ENCODE measurements around the gene TFAP2E.
A peak's percentile ranks its signal among the peaks of the same experiment; 100 is the strongest.

Gene TFAP2E

DNA sequence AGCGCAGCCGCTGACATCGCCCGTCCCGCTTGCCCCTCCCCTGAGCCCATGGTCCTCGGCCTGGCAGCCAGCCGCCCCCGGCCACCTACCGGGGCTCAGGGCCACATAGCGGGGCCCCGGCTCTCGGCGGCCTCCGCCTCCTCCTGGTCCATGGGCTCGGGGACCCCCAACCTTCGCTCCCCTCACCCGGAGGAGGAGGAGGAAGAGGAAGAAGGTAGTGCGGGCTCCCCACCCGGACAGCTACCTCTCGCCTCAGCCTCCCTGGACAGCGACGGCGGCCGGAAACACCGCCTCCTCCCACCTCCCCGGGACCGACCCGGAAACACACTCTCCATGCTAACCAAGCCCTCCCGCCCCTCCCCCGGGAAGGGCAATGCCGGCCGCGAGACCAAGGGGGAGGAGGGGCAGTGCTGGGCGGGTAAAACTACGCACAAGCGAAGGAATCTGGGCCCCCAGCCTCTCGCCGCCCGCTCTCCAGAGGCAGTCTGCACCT, 15.9 kb upstream of the TFAP2E start, which contains the start of gene KIAA0319L:
Gene KIAA0319L (minus strand): TSS at position 286 of the 493 bp plus-strand sequence. CDS start 2,912 bp downstream, outside the sequence.
- DNase-seq (ENCODE audit: low spot score): peak; percentile 86

DNA sequence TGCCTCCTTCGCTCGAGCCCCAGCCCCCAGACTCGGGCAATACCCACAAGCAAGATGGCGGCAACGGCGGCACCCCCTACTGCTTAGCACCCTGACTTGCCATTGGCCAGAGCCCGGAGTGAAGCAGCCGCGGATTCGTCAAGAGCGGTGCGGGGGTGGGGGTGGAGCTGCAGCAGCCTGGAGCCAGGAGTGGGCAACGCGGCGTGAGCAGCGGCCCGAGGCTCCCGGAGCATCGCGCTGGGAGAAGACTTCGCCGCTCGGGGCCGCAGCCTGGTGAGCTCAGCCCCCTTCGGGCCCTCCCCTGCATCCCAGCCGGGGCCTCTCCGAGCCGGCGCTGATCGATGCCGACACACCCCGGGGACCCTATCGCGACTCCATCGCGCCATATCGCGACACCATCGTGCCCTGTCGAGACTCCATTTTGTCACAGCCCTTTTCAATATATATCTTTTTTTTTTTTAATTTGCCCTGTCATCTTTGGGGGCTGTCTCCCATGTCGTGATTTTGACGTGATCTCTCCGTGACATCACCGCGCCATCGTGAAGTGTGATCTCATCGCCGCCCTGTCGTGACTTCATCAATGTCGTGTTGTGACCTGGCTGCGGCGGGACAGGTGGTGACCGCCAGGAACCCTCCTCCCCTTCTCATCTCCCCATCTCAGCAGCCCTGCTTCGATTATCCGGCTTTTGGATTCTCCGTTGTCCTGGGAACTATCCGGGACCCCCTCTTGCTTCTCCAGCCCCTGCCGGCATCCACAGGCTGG, 15.3 kb upstream of the TFAP2E start, which contains the start of gene NCDN:
Gene NCDN (plus strand): TSS at position 189 of the 763 bp plus-strand sequence. CDS start 392 bp downstream, at position 581.
- DNase-seq (ENCODE audit: low spot score): peak; percentile 97

DNA sequence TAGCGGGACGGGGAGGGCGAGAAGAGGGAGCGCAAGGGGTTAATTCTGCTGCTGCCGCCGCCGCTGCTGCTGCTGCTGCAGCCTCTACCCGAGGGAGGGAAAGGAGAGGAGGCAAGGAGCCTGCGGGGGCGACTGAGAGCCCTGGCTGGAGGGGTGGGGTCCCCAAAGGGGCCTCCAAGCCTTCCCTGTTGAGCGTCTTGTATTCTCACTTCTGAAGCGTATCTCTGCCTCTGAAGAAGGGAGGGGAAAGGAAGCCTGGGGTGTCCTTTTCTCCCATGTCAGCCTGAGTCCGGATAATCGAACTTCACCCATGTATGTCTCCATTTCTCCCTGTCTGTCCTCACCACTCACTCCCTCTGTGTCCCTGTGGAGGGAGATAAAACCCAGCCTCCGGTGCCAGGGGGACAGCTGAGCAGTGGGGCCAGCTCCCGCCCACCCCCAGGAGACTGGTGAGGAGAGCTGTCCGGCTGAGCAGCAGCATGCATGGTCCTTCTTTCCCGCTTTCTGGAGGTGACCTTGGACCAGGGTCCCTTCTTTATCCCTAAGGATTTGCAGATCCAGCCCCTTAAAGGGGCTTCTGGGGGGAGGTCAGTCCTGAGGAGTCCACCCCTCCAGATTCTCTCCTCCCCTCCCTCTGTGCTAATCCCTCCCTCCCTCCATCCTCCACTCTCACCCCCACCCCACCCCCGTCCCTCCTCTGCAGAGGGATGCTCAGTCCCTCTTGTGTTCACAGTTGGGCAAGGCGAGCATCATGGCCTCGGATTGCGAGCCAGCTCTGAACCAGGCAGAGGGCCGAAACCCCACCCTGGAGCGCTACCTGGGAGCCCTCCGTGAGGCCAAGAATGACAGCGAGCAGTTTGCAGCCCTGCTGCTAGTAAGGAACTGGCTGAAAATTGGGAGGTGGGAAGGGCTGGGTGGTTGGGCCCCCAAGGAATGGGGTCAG, 14.5 kb upstream of the TFAP2E start:
- DNase-seq (ENCODE audit: low spot score): peak; percentile 57

DNA sequence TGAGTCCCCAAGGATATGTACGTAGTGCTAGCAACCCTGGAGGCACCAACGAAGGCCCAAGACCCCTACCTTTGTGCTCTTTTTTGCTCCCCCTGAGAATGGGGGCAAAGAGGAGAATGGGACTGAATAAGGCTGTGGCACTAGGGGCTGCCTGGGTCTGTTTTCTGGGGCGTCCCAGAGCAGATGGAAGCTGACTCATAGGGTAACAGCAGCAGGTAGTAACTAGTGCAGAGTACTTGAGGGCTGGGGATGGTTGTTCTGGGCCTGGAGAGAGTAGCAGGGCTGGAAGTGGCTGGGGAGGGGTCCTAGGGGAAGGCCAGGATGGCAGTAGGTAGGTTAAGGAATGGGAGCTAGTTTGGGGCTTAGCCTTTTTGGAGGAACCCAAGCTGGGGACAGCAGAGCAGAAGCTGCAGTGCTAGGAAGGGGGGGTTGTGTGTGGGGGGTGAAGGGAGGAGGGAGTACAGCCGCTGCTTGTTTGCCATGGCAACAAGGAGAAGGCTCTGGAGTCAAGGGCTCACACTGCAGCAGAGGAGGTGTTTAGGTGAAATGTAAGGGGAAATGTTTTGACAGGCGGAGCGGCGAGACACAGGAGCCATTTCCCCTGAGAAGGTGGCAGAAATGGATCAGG, 13.7 kb upstream of the TFAP2E start:
- no peak for DNase-seq (ENCODE audit: low spot score)

DNA sequence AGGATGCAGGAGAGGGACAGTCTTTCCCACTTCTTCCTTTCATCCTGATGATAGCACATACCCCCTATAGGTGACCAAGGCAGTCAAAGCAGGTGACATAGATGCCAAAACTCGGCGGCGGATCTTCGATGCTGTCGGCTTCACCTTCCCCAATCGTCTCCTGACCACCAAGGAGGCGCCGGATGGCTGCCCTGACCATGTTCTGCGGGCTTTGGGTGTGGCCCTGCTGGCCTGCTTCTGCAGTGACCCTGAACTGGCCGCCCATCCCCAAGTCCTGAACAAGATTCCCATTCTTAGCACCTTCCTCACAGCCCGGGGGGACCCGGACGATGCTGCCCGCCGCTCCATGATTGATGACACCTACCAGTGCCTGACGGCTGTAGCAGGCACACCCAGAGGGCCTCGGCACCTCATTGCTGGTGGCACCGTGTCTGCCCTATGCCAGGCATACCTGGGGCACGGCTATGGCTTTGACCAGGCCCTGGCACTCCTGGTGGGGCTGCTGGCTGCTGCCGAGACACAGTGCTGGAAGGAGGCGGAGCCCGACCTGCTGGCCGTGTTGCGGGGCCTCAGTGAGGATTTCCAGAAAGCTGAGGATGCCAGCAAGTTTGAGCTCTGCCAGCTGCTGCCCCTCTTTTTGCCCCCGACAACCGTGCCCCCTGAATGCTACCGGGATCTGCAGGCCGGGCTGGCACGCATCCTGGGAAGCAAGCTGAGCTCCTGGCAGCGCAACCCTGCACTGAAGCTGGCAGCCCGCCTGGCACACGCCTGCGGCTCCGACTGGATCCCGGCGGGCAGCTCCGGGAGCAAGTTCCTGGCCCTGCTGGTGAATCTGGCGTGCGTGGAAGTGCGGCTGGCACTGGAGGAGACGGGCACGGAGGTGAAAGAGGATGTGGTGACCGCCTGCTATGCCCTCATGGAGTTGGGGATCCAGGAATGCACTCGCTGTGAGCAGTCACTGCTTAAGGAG, 12.6 kb upstream of the TFAP2E start:
- DNase-seq (ENCODE audit: low spot score): no peak

DNA sequence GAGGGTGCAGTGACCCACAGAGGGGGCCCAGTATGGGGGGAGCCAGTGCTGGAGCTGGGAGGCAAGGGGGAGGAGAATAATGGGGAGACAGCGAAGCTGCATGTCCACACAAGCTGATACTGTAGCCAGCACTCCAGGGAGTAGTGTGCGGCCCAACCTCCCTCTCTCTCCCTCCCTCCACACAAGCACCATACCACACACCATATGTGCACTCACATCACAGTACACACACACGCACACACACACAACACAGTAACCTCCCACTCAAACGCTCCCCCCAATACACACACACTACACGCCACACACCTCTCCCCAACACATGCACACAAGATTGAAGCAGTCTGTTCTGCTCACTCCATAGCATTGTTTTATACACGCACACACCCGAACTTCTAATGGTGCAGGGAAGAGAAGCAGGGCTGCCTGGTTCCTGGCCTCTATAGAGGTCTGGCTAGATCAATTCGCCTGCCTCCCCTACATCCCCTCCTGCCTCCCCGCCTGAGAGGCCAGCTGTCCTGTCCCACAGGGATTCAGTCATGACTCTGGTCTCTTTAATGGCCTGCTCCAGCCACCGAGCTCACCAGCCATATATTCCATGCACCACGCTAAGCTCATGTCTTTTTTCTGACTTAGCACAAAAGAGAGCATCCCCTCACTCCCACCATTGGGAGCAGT, 11.7 kb upstream of the TFAP2E start:
- DNase-seq (ENCODE audit: low spot score): no peak

DNA sequence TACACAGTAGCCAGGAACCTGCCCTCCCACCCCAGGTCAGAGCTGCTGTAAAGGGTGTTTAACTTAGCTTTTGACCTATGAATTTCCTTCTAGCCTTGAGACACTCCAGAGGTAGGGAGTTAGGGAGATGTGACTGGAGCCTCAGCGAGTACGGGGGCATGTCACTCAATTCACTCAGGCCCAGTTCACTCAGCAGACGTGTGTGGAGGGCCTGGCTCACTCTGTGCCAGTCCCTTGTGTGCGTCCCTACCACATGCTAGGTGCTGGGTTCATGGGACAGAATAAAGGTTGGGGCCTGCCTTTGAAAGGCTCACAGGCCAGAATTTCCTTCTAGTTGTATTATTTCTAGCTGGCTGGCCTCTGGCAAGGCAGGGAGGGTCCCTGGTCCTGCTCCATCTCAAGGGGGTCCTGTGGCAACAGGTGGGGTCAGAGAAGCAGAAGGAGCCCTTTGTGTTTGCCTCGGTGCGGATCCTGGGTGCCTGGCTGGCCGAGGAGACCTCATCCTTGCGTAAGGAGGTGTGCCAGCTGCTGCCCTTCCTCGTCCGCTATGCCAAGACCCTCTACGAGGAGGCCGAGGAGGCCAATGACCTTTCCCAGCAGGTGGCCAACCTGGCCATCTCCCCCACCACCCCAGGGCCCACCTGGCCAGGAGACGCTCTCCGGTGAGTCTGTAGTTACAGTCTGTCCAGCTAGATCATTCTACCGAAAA, 11.0 kb upstream of the TFAP2E start:
- no peak for DNase-seq (ENCODE audit: low spot score)

DNA sequence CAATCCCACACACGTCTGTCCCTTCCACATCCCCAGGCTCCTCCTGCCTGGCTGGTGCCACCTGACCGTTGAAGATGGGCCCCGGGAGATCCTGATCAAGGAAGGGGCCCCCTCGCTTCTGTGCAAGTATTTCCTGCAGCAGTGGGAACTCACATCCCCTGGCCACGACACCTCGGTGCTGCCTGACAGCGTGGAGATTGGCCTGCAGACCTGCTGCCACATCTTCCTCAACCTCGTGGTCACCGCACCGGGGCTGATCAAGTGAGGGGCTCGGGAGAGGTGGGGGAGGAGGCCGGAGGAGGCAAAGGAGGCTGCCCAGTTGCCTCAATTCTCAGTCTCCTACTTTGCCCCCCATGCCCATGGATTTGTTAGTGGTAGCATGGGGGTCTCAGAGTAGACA, 9.9 kb upstream of the TFAP2E start:
- DNase-seq (ENCODE audit: low spot score): no peak

DNA sequence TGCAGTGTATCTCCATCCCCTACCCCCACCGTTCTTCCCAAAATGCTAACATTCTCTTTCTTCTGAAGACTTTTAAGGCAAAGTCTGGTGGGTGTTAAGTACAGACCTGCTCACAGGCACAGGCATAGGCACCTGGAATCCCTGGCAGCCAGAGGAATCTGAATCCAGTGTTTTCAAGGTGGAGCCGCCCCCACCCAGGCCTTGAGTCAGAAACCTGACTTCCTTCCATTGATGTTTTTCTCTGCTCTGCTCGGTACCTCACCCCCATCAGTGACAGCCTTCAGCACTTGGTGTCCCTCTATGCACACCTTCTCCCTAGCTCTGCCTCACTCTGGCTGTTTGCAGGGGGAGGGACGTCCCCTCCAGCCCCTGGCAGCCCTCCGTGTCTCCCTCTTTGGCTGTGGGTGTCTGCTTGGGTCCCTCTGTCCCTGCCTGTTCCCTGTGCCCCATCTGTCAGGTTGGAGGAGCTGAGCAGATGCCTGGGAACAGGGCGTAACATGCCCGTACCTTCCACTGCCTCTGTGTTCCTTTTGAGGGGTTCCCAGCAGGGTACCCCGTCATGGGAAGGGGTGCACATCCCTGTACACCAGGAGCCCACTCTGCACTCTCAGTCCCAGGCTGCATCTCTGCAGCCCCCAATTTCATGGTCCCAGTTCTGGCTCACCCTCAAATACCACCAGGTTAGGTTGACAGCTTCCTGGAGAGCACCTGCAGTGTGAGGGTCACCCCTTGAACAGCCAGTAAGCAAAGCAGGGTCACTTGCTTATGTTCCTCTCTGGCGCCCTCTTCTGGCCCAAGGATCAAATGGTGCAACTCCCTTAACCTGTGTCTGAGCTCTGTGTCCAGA, 8.9 kb upstream of the TFAP2E start:
- DNase-seq (ENCODE audit: low spot score): peak; percentile 74

DNA sequence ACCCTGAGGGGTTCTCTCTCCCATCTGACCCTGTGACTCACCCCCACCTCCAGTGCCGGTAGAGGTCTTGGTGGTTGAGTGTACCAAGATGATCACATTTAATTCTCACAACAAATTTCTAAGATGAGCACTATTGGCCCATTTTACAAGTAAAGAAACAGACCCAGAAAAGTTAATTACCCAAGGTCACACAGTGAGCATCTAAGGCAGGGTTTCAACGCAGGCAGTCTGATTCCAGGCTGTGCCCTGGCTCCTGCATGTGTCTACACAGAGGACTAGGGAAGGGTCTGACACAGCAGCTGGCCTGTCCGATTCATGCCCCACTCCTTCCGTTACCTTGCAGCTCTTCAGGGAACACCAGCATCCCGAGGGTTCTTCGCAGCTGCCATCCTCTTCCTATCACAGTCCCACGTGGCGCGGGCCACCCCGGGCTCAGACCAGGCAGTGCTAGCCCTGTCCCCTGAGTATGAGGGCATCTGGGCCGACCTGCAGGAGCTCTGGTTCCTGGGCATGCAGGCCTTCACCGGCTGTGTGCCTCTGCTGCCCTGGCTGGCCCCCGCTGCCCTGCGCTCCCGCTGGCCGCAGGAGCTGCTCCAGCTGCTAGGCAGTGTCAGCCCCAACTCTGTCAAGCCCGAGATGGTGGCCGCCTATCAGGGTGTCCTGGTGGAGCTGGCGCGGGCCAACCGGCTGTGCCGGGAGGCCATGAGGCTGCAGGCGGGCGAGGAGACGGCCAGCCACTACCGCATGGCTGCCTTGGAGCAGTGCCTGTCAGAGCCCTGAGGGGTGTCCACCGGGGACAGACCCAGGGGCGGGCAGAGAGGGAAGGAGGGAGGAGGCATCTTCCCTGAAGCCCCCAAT, 8.0 kb upstream of the TFAP2E start:
- no peak for DNase-seq (ENCODE audit: low spot score)

DNA sequence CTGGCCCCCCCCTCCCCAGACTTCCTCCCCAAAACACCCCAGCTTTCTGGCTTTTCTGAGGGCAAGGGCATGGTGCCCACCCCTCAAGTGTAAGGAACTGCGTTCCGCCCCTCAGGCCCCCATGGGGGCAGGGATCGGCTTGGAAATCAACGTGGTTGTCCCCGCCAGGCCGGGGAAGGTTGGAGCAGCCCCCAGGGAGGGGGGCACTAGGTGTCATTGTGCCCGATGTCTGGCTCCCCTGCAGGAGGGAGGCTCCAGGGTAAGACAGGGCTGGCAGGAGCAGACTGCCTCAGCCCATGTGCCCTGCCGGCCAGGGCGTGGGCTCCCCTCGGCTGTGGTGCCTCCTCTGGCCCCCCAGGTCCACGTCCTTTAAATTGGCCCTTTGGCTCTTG, 7.4 kb upstream of the TFAP2E start:
- no peak for DNase-seq (ENCODE audit: low spot score)

DNA sequence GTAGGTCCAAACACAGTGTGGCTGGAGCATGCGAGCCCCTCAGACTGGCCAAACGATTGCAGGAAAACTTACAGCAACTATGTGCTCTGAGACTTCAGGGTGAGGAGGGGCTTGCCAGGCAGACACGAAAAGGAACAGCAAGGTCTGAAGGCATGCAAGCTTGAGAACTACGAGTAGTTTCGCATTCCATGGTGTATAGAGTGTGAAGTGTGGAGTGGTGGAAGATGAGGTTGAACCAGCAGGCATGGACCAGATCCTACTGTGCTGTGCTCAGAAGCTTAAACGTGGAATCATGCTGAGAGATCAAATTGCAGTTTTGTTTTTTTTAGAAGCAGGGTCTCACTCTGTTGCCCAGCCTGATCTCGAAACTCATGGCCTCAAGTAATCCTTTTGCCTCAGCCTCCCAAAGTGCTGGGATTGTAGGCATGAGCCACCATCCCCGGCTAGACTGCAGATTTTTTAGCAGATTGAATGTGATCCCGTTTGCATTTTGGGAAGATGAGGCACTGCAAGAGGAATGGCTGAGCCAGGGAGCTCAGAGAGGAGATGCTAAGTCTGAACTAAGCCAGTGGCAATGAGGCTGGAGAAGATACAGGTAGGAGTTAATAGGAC, 5.1 kb upstream of the TFAP2E start:
- no peak for DNase-seq (ENCODE audit: low spot score)

DNA sequence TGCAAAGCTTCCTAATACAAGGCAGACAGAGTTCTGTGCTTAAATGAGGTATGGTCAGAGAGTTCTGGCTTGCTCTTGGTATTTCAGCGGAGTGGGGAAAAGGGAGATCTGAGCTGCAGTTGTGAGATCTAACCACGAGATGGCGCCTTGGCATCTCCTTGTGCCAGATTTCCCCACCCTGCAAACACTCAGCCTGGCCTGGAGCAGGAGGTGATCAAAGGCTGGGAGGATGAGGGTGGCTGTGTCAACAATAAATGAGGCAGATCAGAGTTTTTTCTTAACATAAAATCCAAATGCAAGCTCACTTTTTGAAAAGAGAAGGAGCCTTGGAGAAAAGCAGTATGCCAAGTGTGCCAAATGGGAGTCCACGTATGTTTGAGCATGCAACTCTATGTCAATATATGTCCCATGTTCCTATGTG, 4.1 kb upstream of the TFAP2E start:
- peak; percentile 83 for DNase-seq (ENCODE audit: low spot score)

DNA sequence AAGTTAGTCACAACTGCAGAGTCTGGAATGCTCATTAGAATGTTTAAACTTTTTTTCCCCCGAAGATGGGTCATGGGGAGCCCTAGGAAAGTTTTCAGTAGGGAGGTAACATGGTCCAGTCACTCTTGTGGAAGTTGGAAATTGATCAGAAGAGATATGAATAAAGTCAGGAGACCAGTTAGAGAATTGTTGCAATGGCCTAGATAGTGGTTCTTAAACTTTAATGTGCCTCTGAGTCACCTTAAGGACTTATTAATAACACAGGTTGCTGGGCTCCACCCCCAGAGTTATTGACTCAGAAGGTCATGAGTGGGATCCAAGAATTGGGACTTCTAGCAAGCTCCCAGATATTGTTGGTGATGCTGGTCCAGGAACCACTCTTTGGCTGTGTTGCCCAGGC, 3.2 kb upstream of the TFAP2E start:
- no peak for DNase-seq (ENCODE audit: low spot score)

DNA sequence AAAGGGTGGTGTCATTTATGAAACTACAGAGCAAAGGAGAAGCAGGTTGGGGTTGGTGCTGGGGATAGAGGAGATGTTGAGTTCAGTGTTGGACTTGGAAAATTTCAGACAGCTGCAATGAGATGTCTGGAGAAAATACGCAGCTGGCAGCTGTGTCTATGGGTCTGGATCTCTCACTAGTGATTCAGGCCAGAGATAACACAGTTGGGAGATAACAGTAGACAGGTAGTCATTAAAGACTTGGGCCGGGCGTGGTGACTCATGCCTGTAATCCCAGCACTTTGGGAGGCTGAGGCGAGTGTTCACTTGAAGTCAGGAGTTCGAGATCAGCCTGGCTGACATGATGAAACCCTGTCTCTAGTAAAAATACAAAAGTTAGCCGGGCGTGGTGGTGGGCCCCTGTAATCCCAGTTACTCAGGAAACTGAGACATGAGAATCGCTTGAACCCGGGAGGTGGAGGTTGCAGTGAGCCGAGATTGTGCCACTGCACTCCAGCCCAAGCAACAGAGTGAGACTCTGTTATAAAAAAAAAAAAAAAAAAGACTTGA, 2.5 kb upstream of the TFAP2E start:
- no peak for DNase-seq (ENCODE audit: low spot score)

DNA sequence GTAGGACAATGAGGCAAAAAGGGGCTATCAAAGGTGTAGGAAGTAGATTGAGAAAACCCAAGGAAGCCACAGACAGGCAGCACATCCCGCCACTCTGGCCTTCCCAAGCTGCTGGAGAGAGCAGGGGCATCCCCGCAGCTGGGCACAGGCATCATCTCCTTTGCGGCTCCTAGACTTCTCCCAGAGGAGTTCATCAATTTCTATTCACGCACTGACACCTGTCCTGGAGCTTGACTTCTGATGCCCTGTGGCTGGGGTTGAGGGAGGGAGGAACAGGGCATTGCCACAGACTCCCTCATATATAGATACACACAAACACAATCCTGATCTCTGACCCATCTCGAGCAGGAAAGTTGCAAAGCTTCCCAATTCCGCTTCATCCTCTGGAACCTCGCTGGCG, 1.9 kb upstream of the TFAP2E start:
- DNase-seq (ENCODE audit: low spot score): no peak

DNA sequence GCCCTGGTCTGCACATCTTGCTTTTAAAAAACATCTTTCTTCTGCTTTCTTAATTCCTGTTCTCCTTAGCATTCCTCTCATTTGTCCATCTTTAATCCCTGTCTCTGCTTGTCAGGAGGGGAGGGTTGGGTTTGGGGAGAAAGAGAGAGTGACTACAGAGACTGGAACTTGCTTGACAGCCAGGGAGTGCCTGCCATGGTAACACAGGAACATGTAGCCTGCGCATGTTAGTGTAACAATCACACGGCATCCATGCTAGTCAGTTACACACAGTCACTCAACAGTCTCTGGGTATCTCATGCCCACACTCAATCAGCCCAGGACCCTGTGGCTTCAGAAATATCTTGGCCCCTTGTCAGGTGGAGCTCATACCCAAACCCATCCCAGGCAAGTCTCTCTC, 818 bp upstream of the TFAP2E start:
- DNase-seq (ENCODE audit: low spot score): no peak
